NCI-H187 (cell line): ENCODE measurements around the gene SNAP29.
"Not testable (repeated sequence)": the region's sequence is repeated elsewhere in the genome, so short reads cannot be mapped to it uniquely, and the experiment has no call there.

ENCODE experiments used
- DNase-seq, 2 experiments: peaks; one replicate each; lab custom pipeline; 2025; lab: John Stamatoyannopoulos, UW

SNAP29 gene

GRCh38 chr22:20858615-20859416, at the start of gene SNAP29, which contains the start of gene PI4KA:
Gene SNAP29, plus strand, starts transcription at chr22:20859007. Its CDS starts 104 bp downstream, at chr22:20859111.
Gene PI4KA, minus strand, starts transcription at chr22:20858811. Its CDS starts 86 bp downstream, at chr22:20858725.
- DNase-seq, result peak; percentile 66 to 80

DNA sequence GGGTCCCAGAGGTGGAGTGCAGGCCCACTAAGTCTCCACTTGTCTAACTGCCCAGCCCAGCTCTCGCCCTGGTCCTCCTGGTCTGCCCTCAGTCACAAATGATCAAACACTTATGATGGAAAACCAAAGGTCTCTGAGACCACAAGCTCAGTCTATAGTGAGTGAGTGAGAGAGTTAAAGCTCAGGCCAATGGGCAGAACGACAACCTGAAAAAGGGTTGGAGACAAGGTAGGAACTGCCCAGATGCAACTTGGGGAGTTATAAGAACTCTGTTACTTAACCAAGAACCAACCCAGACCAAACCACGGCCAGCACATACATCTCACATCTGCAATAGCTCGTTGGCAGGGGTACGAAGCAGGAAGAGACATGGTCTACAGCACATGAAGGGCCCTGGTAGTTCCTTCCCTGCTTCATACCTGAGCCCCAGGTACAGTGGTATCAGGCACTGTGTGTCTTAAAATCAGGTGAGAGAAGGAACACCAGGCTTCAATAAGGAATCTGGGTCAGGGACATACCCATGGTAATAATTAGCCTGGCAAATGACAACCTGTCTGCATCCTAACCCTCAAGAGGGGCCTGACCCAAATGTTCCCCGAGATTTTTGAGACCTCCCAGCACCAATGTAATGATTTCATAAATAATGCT, 49.1 kb upstream of the SNAP29 start:
- DNase-seq, result no peak

DNA sequence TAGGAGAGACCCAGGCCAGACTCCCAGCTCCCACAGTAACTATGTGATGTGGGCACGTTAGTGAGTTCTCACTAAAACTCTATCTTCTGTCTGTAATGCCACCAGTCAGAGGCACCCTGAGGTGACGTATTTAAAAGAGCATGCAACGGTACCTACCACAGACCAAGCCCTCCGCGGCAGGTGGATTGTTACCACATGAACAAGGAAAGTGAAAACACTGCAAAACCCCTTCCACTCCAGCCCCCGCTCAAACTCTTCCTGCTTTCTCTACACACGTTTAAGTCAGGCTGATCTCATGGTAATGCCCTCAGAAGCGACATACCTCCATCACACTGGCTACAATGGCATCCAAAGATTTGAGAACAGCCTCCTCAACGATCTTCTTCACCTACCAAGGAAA, 48.2 kb upstream of the SNAP29 start:
- no peak for DNase-seq

GRCh38 chr22:20811171-20811570, 47.6 kb upstream of the SNAP29 start:
- DNase-seq, result no peak

DNA sequence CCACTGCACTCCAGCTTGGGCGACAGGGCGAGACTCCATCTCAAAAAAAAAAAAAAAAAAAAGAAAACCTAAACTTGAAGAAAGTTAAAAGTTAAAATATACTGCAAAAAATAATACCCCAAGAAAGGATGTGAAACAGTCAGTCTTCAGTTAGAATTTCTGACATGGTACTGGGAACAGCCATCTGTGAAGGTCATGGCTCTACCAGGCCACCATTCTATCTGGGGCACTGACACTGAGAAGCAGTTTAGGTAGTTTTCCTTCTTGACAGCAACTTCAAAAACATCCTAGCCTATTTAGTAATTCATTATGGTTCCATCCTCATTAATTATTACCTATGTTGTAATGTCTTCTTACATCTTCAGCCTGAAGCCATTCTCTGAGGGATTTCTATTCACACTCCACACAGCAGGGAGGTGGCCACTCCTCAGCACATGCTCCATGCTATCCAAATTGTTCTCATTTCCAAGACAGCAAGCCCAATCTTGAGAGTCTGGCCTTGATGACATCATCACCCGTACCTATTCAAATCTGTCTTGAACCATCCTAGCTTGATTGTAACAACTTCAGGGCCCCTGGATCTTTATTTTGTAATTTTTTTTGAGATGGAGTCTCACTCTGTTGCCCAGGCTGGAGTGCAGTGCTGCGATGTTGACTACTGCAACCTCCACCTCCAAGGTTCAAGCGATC, 46.7 kb upstream of the SNAP29 start:
- no peak for DNase-seq

GRCh38 chr22:20813056-20813455, 45.8 kb upstream of the SNAP29 start:
- DNase-seq, result no peak

DNA sequence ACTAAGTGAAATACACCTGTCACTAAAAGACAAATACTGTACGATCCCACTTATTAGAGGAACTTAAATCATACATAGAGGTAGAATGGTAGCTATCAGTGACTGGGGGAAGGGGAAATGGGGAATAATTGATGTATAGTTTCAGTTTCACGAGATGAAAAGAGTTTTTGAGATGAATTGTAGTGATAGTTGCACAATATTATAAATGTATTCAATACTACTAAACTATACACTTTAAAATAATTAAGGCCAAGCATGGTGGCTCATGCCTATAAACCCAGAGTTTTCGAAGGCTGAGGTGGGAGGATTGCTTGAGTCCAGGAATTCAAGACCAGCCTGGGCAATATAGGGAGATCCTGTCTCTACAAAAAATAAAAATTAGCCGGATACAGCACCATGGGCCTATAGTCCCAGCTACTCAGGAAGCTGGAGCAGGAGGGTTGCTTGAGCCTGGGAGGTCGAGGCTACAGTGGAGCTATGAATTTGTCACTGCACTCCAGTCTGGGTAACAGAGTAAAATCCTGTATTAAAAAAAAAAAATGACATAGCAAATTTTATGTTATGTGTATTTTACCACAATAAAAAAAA, 44.5 kb upstream of the SNAP29 start:
- no peak for DNase-seq

- no peak for DNase-seq
Measured at GRCh38 chr22:20815477-20816050, 43.2 kb upstream of the SNAP29 start.

- no peak for DNase-seq
Measured at GRCh38 chr22:20816559-20816958, 42.2 kb upstream of the SNAP29 start.

GRCh38 chr22:20818471-20818870, 40.3 kb upstream of the SNAP29 start:
- DNase-seq, result no peak

- DNase-seq, result no peak
Measured at GRCh38 chr22:20819471-20819870, 39.3 kb upstream of the SNAP29 start.

- DNase-seq, result not testable (repeated sequence)
Measured at GRCh38 chr22:20821717-20822239, 37.0 kb upstream of the SNAP29 start.

DNA sequence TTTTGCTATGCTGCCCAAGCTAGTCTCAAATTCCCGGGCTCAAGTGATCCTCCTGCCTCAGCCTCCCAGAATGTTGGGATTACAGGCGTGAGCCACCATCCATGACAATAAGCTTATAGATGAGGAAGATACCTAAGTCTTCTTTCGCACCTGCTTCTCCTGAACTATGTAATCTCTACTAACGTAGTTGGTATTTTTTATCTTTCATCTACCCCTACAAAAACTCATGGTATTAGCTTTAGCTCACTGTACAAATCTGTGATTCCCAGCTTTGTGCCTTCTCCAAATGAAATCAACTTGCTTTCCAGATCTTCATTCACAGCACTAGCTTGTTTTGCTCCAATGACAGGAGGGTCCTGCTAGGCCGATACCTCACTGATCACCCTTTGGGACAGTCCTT, 36.6 kb upstream of the SNAP29 start:
- DNase-seq, result no peak

GRCh38 chr22:20823264-20823663, 35.5 kb upstream of the SNAP29 start:
- no peak for DNase-seq

DNA sequence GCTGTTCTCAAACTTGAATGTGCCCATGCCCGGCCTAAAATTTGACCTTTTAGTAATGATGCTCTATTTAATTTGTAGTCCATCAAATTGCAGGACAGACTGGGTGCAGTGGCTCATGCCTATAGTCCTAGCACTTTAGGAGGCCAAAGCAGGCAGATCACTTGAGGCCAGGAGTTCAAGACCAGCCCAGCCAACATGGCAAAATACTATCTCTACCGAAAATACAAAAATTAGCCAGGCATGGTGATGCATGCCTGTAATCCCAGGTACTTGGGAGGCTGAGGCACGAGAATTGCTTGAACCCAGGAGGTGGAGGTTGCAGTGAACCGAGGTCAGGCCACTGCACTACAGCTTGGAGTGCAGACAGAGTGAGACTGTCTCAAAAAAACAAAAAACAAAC, 33.6 kb upstream of the SNAP29 start:
- not testable (repeated sequence) for DNase-seq

GRCh38 chr22:20825624-20826023, 33.2 kb upstream of the SNAP29 start:
- no peak for DNase-seq

GRCh38 chr22:20826373-20827152, 32.2 kb upstream of the SNAP29 start:
- DNase-seq, result not testable (repeated sequence)

DNA sequence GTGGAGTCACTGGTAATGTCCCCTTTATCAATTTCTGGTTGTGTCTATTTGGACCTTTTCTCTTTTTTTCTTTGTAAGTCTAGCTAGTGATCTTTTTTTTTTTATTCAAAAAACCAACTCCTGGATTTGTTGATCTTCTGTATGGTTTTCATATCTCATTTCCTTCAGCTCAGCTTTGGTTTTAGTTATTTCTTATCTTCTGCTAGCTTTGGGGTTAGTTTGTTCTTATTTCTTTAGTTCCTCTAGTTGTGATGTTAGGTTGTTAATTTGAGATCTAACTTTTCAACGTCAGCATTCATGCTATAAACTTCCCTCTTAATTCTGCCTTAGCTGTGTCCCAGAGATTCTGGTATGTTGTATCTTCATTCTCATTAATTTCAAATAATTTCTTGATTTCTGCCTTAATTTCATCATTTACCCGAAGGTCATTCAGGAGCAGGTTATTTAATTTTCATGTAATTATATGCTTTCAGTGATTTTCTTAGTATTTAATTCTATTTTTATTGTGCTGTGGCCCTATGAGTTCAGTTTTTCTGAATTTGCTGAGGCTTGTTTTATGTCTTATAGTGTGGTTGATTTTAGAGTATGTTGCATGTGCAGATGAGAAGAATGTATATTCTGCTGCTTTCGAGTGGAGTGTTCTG, 29.2 kb upstream of the SNAP29 start:
- no peak for DNase-seq

DNA sequence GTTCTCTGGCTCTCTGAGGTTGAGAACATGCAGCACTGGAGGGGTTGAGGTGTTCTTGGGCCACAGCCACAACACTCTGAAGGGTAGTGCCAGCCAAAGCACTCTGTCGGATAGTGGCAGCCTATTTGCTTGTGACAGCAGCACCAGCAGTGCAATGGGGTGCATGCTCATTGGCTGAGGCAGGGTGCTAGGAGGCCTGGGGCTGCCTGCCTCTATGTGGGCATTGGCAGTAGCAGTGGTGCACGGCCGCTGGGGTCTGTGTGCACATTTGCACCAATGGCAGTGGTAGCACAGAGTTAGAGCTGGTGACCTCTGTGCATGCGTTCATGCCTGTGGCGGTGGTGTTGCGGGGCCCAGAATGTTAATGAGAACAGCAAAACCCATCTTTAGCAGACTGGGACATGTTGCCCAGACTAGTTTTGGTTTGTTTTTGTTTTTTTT, 25.6 kb upstream of the SNAP29 start:
- no peak for DNase-seq

DNA sequence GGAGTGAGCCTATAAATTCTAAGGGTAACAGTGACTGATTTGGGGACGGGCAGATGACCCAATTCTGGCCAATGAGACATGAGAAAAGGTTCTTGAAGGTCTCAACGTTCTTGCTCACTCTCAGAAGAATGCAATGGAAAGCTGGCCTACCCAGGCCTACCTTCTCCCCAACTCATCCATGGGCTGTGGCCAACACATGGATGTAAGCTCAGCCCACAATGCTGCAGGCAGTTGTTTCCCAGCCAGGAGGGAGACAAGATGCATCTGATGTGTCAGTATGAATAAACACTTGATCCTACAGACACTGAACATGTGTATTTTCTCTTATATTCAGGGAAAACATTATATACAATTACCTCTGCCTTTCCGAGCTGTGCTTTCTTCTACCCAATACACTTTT, 24.6 kb upstream of the SNAP29 start:
- no peak for DNase-seq
